HG03460 (cell line): Measurements from ENCODE around the gene EXD2.

Experiments
- ATAC-seq: cut with Tn5 transposase; IDR thresholded peaks from one replicate; pipeline ENCODE4 v1.9.1; 2021; ENCODE audit not compliant: unreplicated experiment

Gene EXD2

DNA sequence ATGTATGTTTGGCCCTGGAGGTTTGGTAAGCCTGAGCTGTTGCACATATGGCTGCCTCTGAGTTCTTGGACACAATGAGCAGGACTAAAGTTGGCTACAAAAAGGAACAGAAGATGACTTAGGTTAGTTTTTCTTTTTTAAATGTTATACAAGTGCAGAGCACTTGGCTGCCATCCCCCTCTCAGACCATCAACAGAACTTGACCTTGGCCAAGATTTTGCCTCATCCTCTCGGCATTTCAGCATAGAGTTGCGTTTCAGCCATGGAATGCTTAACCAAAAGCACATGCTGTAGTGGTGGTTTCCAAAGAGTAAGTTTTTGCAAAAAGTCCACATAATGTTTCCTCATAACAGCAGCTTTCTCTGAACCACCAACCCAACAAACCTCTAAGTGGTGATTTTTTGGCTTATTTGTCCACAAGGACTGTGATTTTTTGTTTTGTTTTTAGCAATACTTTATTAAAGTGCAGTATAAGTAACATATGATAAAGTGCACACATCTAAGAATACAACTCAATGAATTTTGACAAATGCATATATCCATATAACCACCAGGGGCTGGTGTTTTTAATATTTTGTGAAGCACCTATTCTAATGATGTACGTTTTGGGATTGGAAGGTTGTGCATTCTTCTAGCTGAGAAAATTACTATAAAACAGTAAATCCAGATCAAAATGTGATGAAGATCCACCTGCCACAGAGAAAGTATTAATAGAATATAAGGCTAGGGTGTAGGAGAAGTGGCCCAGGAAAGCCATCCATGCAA lies 56.6 kb downstream of the EXD2 start:
- no peak for ATAC-seq

GRCh38 chr14:69249603-69250002 lies 58.3 kb downstream of the EXD2 start:
- ATAC-seq = no peak

DNA sequence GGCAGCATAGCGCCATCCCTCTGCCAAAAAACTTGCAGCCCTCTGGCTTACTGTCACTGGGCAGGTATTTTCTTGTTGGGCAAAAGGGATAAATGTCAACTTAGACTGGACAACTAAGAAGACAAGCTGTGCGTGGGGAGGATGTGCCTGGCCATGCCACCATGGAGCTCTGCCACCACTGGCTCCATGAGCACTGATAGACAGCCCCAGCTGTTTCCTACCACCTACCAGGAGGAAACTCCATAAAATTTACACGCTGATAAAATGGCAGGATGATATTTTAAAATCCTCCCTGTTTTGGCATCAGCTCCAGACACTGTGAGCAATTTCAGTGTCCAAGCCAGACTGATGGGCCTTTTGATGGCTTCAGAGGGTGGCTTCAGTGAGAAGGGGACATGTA lies 61.6 kb downstream of the EXD2 start:
- ATAC-seq = no peak

DNA sequence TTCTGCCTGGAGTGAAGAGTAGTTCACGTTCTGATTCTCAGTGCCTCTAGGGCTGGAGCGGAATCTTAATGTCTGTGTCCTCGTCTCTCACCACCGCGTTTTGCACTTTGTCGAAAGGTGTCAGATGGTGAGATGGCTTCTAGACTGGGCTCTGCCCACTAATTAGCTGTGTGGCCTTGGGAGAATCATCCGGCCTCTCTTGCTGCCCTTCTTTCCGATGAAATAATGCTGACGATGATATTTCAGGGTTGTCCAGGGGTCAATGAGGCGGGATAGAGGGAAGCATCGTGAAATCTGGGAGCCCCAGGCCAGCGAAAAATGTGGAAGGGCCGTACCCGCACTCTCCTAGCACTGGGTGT lies 67.8 kb downstream of the EXD2 start:
- no peak for ATAC-seq

GRCh38 chr14:69259527-69260189 lies 68.4 kb downstream of the EXD2 start, which contains the start of gene GALNT16:
TSS of gene GALNT16 (plus strand) at chr14:69260158. CDS start at chr14:69260291, 133 bp downstream.
- ATAC-seq = no peak

DNA sequence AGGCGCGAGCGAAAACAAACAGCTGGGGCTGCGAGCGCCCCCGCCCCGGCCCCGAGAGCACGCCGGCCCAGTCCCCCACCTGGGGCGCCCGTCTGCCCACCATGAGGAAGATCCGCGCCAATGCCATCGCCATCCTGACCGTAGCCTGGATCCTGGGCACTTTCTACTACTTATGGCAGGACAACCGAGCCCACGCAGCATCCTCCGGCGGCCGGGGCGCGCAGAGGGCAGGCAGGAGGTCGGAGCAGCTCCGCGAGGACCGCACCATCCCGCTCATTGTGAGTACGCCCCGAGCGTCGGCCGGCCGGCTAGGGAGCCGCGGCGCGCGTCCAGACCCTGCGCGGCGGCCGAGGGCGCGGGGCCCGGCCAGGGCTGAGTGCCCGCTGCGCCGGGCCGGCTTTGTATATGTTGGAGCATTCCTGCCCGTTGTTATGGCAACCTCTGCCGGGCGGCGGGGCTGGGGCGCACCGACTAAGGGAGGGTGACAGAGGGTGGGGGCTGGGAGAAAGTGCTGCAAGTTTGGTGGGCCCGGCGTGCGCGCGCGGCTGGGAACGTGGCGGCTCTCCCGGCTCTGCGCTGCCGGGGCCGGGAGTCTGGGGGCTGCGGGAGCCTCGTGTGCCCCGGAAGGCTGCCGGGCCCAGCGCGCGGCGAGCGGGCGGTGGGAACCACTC lies 69.0 kb downstream of the EXD2 start:
- ATAC-seq = no peak

DNA sequence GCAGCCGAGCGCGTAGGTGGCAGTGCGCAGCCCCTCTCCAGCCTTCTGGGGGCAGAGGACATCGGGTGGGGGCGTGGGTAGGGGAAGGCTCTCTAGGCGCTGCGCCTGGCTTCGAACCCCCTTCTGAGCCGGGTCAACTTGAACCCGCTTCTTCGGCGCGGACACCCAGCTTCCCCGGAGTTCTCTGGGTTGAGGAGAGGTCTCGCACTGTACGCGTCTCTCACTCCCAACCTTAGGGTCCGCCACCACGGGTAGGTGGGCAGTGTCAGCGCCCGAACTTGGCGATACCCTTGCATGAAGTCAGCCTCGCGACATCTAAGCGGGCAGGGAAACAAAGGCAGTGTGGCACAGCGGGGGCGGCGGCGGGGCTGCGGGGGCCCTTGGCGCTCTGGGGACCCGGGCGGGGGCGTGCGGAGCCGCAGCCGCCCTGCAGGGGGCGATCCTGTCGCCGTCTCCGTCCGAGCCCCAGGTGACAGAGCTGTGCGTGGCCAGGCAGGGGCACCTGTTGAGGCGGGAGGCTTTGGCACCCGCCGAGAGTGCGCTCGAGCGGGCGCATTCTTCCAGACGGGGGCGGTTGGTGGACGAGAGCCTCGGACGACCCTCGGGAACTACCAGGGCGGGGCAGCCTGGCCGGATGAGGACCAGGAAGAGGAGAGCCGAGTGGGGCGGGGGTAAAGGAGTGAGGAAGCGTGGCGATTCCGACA lies 69.7 kb downstream of the EXD2 start:
- ATAC-seq = no peak

GRCh38 chr14:69261761-69262331 lies 70.5 kb downstream of the EXD2 start:
- ATAC-seq = no peak

GRCh38 chr14:69262516-69262915 lies 71.2 kb downstream of the EXD2 start:
- no peak for ATAC-seq

DNA sequence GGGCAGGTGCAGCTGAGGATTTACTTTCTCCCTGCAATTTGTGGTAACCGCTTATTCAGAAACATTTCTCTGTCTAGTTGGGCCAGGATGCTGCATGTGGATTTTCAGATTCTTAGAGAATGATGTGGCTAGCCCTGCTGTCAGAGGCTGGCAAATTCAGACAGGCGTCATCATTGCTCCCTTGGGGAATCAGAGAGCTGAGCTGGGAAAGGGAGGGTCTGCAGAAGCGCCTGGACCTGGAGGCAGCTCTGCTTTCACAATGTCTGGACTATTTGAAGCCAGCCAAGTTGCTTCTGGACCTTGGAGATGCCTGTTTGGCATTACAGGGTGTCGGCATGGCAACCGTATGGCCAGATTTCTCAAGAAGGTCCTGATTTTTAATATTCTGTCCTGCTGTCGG lies 72.1 kb downstream of the EXD2 start:
- no peak for ATAC-seq

DNA sequence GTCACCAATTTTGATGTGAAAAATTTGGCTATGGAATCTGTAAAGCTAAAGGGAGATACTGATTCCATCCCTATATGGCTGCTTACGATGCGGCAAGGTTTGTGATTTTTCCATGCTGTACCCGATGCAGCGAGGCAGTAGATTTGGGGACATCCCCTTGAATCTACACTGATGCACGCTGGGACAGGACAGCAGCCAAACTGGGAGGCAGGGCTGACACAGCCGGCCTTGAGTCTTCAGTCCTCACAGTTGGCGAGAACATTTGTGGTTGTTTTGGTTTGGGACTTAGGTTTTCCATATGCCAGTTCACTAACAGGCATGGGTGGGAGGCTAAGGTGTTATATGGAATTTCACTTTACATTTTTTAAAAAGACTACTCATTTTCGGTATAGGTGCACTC lies 72.5 kb downstream of the EXD2 start:
- no peak for ATAC-seq

GRCh38 chr14:69266572-69267345 lies 75.5 kb downstream of the EXD2 start:
- ATAC-seq = no peak

GRCh38 chr14:69267492-69267891 lies 76.2 kb downstream of the EXD2 start:
- ATAC-seq = no peak

DNA sequence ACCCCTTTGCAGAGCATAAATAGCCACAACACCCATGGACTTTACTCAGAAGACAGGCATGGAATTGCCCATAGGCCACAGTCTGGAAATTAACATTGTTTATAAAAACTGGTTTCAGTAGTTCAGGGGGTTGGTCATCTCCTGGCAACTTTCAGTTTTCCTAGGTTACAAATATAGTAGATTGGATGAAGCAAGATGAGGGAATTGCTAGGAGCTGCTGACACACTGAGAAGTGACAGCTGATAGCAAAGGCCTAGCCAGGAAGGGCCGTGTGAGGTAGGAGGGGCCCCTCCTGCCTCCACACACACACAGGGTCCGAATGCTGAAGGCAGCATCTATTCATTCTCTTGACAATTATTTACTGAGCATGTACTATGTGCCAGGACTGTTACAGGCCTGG lies 76.9 kb downstream of the EXD2 start:
- ATAC-seq = no peak

DNA sequence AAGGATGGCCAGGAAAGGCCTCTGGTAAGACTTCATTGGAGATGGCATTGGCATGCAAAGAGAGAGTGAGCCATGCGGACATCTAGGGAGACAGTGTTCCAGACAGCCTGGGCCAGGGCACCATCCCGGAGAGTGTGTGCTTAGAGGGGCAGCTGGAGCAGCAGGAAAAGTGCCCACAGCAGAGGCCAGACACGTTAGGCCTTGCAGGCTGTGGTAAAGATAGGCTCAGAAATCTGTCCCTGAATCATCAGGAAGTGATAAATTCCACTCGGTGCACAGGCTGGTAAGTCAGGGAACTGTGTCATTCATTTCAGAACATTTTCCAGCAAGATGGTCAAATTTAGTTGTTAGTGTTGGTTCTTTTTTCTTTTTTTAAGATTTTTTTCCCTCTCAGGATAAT lies 77.5 kb downstream of the EXD2 start:
- no peak for ATAC-seq

GRCh38 chr14:69269381-69269780 lies 78.1 kb downstream of the EXD2 start:
- ATAC-seq = no peak

- no peak for ATAC-seq
These were observed 78.8 kb downstream of the EXD2 start for GRCh38 chr14:69270097-69270496.

GRCh38 chr14:69270795-69271708 lies 79.8 kb downstream of the EXD2 start:
- no peak for ATAC-seq

DNA sequence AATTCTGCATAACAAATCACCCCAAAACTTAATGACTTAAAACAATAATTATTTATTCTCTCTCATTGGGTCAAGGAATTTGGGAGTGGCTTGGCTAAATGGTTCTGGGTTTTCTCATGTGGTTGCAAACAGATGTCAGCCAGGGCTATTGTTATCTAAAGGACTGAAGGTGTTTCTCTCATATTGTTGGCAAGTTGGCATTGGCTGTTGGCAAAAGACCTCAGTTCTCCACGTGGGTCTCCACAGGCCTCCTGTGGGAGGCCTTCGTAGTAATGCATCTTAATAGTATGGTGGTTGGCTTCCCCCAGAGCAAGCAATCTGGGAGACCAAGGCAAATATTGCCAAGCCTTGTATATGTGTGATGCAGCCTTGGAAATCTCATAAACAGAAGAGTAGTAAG lies 83.0 kb downstream of the EXD2 start:
- no peak for ATAC-seq
